Loucy (cell line): ENCODE data around the gene TBRG1.

Experiments
- CTCF ChIP-seq: fragments of 200-600 bp; sonication (generic); conservative IDR thresholded peaks from 2 replicates; pipeline ENCODE4 v1.5.1; 2014; ENCODE audit warnings: mild to moderate bottlenecking, antibody characterized with exemption, low read length
- EZH2phosphoT487 ChIP-seq: fragments of 200-600 bp; IDR thresholded peaks from 2 replicates; pipeline ENCODE4 v1.6.1; 2018; ENCODE audit warnings: antibody characterized with exemption, mild to moderate bottlenecking, moderate library complexity, borderline replicate concordance

- TF ChIP-seq CTCF (no peak), EZH2phosphoT487 (no peak)
Observed at GRCh38 chr11:124639186-124639585, 16.5 kb downstream of the TBRG1 start.
